H1 (cell line): ENCODE results near the gene TBL2. TPM values are rescaled to one million over a fixed set of nuclear protein-coding genes. Genes with fewer than 3 reads are reported as not detected.

Experiments used
- ATF2 ChIP-seq: IDR thresholded peaks from 2 replicates; pipeline ENCODE4 v1.6.1; 2012; ENCODE audit warnings: low read length, inconsistent platforms
- BACH1 ChIP-seq: IDR thresholded peaks from 2 replicates; pipeline ENCODE4 v1.6.1; 2012; ENCODE audit warnings: low read length, improper control_type of control experiment
- CBX8 ChIP-seq: fragments of 300-800, 300-1000 bp; sonication (generic); IDR thresholded peaks from 2 replicates; pipeline ENCODE4 v1.7.1; 2016; ENCODE audit warnings: low read depth, low read length, borderline replicate concordance
- CHD7 ChIP-seq: fragments of 300-600 bp; sonication (generic); IDR thresholded peaks from 2 replicates; pipeline ENCODE4 v1.7.1; 2012; ENCODE audit warnings: low read length, moderate library complexity, mild to moderate bottlenecking, inconsistent platforms; ENCODE audit not compliant: insufficient replicate concordance
- CREB1 ChIP-seq: IDR thresholded peaks from 2 replicates; pipeline ENCODE4 v1.6.1; 2012; ENCODE audit warnings: inconsistent platforms
- POLR2A ChIP-seq, 2 experiments: IDR thresholded peaks; 1 replicate in 1 of 2; 2 replicates in 1 of 2; pipeline ENCODE4 v1.6.1; 2011; ENCODE audit warnings: low read depth in 2 of 2, low read length in 2 of 2, mild to moderate bottlenecking in 2 of 2; ENCODE audit errors: control extremely low read depth in 1 of 2
- RAD21 ChIP-seq, 2 experiments: IDR thresholded peaks in 1 of 2; conservative IDR thresholded peaks in 1 of 2; 2 replicates each; pipeline ENCODE4 v1.6.1; 2011; ENCODE audit warnings: low read depth in 2 of 2, low read length in 2 of 2, improper control_type of control experiment in 1 of 2, inconsistent platforms in 1 of 2, mild to moderate bottlenecking in 1 of 2, moderate library complexity in 1 of 2
- RXRA ChIP-seq: IDR thresholded peaks from 2 replicates; pipeline ENCODE4 v1.6.1; 2011; ENCODE audit warnings: low read depth, mild to moderate bottlenecking, low read length, moderate library complexity; ENCODE audit not compliant: insufficient read depth
- SP4 ChIP-seq: IDR thresholded peaks from 2 replicates; pipeline ENCODE4 v1.6.1; 2012; ENCODE audit warnings: low read length, inconsistent platforms
- YY1 ChIP-seq: IDR thresholded peaks from 2 replicates; pipeline ENCODE4 v1.6.1; 2011; ENCODE audit warnings: low read depth, mild to moderate bottlenecking, low read length
- ZNF274 ChIP-seq: IDR thresholded peaks from 2 replicates; pipeline ENCODE4 v1.7.0; 2012; ENCODE audit warnings: low read length, borderline replicate concordance; ENCODE audit errors: extremely low read depth
- polyA plus RNA-seq, 7 experiments: library from polyadenylated mRNA; depleted of rRNA in 3 of 7; stranded (reverse) in 5 of 7; unstranded in 2 of 7; fragments of >200 nt in 5 of 7; fragments of 200-250 nt in 2 of 7; gene quantifications; 1 replicate in 5 of 7; 2 replicates in 1 of 7; 4 replicates in 1 of 7; pipeline versions ENCODE4 v1.2.1 to v1.2.3, GENCODE V29; 2011 to 2013; ENCODE audit warnings: missing spikeins in 2 of 7, mixed read lengths in 2 of 7
- total RNA-seq: library from RNA; stranded (reverse); fragmentation: NEBNext Ultra II Directional; extraction: Animal tissue kit (Norgen Biotek cat#: 25700); gene quantifications from 2 replicates; pipeline ENCODE4 v1.2.1, GENCODE V29; 2021

The TBL2 gene
- total and polyA plus RNA-seq, 2 of the 8 experiments (the other 6 are each of a cell fraction or from before 2014, with no cell fraction given): 25.8 to 29.7 TPM

- TF ChIP-seq CHD7 (no peak), YY1 (no peak), BACH1 (no peak), RAD21 (IDR thresholded peaks at IDR 0.05 in 1 of 2, conservative IDR thresholded peaks at IDR 0.05 in 1 of 2; ENCODE audit: low read depth in 2 of 2, low read length in 2 of 2) (no peak), ATF2 (no peak), CBX8 (no peak), CREB1 (no peak), RXRA (no peak), SP4 (no peak), POLR2A (IDR thresholded peaks at IDR 0.05; ENCODE audit: control extremely low read depth in 1 of 2, low read depth in 2 of 2, low read length in 2 of 2) (no peak), ZNF274 (no peak)
Observed at GRCh38 chr7:73573791-73574190, 4.6 kb downstream of the TBL2 start (continued).
